Measurements from ENCODE around the gene UBL5.
"Not testable (repeated sequence)": the region's sequence is repeated elsewhere in the genome, so short reads cannot be mapped to it uniquely, and the experiment has no call there.

Gene UBL5

DNA sequence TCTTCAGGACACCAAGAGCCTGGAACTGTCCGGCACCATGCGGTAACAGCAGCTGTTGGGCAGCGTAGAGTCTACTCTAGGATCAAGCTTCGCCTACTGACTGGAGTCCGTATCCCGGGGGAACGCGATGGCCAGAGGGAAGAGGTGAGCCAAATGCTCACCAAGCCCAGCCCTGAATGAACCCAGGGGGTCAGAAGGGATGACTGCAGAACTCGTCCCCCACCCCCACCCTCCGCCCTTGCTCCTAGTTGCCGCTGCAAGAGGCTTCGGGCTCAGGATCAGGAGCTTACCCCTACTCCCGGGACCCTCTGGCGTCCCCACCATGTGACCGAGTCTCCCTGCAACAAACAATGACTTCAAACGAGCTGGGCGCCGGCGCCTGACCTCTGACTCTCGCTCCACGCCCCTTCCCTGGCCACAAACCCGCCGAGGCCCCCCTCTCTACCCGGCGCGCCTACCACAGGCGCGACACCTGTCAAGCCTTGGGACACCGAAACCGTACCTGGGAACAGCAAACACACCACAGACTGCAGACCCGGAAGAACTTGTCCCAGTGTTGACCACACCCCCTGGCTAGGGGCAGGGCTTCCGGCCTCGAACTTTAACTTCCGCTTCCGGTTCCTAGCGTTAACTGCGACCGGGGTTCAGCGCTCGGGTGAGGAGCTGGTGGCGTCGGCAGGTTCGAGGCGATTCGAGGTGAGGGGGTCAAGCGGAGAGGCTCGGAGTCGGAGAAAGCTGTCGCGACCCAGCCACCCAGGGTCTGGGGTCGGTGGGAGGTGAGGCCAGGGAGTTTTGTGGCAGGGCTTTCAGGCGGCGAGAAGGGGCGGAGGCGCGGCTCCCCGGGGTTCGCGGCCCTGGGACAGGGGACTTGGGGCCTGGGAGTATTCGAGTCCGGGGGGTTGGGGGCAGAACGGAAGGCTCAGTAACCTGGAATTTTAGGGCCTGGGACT, at the start of gene UBL5:
Gene UBL5, plus strand, starts transcription at position 630 of the 950 bp plus-strand sequence. CDS start 420 bp downstream, outside the sequence.
- DNase-seq (ENCODE audit: low spot score), result peak; percentile 90

- DNase-seq (ENCODE audit: low spot score), result no peak
Measured at GRCh38 chr19:9782338-9782737, 45.4 kb upstream of the UBL5 start.

GRCh38 chr19:9784163-9784496, 43.6 kb upstream of the UBL5 start:
- not testable (repeated sequence) for DNase-seq (ENCODE audit: low spot score)

DNA sequence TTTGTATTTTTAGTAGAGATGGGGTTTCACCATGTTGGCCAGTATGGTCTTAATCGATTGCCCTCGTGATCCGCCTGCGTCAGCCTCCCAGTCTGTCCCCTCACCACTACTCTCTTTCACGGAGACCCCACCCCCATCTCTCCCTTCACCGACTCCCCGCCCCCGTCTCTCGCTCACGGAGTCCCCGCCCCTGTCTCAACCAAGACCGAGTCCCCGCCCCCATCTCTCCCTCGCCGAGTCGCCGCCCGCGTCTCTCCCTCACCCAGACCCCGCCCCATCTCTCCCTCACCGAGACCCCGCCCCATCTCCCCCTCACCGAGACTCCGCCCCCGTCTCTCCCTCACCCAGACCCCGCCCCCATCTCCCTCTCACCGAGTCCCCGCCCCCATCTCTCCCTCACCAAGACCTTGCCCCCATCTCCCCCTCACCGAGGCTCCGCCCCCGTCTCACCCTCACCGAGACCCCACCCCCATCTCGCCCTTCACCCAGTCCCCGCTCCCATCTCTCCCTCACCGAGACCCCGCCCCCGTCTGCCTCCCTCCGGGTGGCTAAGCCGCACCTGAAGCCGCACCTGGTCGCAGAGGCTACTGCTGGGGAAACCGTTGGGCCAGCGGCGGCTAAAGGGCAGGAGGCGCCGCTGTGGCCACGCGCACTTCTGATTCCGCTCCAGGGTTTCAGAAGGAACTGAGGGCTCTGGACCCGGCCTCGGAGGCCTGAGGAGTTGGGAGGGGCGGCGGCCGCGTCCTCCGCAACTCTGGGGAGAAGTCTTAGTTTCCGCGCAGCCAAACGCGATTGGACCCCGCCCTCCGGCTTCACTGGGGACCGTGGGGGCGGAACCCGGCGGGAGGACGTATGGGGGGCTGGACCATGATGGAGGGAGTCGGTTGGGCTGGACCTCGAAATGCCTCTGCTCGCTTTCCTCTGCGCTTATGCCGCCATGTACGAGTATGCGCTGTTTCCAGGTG, 42.1 kb upstream of the UBL5 start:
- peak; percentile 84 for DNase-seq (ENCODE audit: low spot score)

DNA sequence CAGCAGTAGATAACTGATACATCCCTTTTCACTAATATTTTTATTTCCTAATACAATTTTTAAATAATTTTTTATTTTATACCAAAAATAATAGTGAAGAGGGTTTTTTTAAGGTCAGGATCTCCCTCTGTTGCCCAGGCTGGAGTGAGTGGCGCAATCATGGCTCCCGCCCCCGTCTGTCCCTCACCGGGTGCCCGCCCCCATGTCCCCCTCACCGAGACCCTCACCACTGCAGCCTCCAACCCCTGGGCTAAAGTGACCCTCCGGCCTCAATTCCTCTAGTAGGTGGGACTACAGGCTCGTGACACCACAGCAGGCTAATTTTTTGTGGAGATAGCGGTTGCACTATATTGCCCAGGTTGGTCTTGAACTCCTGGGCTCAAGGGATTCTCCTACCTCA, 41.4 kb upstream of the UBL5 start:
- DNase-seq (ENCODE audit: low spot score), result peak; percentile 11

GRCh38 chr19:9786819-9787218, 40.9 kb upstream of the UBL5 start:
- DNase-seq (ENCODE audit: low spot score), result no peak

- DNase-seq (ENCODE audit: low spot score), result not testable (repeated sequence)
Measured at GRCh38 chr19:9788604-9789003, 39.1 kb upstream of the UBL5 start.

DNA sequence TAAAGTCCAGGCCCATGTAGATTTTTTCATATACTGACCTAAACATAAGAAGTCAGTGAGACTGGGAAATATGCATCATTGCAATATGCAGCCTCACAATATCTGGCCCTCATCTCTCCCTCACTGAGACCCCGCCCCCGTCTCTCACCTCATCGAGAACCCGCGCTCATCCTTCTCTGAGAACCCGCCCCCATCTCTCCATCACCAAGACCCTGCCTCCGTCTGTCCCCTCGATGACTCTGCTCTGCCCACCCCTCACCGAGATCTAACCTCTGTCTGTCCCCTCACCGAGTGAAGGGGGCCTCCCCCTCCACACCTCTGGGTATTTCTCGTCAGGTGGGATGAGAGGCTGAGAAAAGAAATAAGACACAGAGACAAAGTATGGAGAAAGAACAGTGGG, 38.7 kb upstream of the UBL5 start:
- DNase-seq (ENCODE audit: low spot score), result no peak

- not testable (repeated sequence) for DNase-seq (ENCODE audit: low spot score)
Measured at GRCh38 chr19:9789579-9789978, 38.1 kb upstream of the UBL5 start.

GRCh38 chr19:9791073-9791367, 36.7 kb upstream of the UBL5 start:
- DNase-seq (ENCODE audit: low spot score), result not testable (repeated sequence)

GRCh38 chr19:9791552-9792205, 36.0 kb upstream of the UBL5 start:
- DNase-seq (ENCODE audit: low spot score), result peak; percentile 95

DNA sequence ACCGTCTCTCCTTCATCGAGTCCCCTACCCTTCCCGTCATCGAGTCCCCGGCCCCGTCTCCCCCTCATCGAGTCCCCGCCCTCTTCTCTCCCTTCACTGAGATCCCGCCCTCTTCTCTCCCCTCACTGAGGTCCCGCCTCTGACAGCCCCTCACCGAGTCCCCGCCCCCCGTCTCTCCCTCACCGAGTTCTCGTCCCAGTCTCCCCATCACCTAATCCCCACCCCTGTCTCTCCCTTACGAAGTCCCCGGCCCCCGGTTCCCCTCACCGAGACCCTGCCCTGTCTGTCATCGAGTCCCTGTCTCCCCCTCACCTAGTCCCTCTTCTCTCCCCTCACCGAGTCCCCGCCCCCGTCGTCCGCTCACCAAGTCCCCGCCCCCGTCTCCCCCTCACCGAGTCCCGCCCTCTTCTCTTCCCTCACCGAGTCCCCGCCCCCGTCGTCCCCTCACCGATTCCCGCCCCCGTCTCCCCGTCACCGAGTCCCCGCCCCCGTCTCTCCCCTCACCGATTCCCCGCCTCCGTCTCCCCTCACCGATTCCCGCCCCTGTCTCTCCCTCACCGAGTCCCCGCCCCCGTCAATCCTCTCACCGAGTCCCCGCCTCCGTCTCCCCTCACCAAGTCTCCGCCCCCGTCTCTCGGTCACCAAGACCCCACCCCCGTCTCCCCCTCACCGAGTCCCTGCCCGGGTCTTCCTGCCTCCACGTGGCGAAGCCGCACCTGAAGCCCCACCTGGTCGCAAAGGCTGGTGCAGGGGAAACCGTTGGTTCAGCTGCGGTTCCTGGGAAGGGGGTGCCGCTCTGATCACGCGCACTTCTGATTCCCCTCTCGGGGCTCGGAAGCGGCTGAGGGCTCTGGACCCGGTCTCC, 35.3 kb upstream of the UBL5 start:
- DNase-seq (ENCODE audit: low spot score), result peak; percentile 91

DNA sequence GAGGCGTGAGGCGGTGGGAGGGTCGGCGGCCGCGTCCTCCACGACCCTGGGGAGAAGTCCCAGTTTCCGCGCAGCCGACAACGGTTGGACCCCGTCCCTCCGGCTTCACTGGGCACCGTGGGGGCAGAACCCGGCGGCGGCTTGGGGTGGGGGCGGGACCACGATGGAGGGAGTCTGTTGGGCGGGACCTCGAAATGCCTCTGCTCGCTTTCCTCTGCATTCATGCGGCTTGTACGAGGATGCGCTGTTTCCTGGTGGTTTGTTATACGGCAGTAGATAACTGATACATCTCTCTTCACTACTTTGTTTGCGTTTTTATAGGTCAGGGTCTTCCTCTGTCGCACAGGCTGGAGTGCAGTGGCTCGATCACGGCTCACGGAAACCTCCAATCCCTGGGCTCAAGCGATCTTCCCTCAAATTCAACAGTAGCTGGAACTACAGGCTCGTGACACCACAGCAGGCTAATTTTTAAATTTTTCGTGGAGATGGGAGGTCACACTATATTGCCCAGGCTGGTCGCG, 34.6 kb upstream of the UBL5 start:
- peak; percentile 22 for DNase-seq (ENCODE audit: low spot score)

DNA sequence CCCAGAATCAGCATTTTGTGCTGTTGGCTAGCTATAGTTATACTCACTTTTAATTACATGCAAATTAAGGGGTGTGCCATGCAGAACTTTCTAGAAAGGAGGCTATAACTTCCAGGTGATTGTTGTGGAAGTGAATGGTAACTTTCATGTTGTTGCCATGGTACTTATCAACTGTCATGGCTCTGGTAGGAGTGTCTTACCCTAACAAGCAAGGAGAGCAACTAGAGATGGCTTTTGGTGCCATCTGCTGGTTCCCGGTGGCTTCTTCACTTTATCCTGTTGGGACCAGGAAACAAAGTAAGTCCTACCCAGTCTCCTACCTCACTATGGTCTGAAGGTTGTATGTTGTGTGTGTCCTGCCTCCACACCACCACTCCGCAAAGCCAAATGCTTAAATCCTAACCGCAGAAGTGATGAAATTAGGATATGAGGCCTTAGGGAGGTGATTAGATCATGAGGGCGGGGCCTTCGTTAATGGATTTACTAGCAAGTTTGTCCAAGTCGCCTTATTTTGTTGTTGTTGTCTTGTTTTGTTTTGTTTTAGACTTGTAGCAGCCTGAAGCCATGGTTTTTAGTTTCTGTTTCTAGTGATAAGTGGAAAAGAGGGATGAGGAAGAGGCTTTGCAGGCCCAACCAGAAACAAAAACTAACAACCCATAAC, 31.5 kb upstream of the UBL5 start:
- peak; percentile 97 for DNase-seq (ENCODE audit: low spot score)

DNA sequence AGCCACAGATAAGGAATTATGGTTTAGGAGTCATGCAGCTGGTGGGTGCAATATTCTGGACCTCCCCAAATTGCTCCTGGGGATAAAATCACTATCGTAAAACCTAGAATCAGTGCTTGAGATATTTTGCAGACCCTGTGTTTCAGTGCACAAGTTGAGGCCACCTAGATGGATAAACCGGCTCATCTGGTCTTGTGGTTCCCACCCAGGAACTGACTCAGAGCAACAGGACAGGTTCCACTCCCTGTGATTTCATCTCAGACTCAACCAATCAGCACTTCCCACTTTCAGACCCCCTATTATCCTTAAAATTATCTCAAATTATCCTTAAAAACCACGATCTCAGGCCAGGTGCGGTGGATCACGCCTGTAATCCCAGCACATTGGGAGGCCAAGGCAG, 29.8 kb upstream of the UBL5 start:
- DNase-seq (ENCODE audit: low spot score), result no peak

DNA sequence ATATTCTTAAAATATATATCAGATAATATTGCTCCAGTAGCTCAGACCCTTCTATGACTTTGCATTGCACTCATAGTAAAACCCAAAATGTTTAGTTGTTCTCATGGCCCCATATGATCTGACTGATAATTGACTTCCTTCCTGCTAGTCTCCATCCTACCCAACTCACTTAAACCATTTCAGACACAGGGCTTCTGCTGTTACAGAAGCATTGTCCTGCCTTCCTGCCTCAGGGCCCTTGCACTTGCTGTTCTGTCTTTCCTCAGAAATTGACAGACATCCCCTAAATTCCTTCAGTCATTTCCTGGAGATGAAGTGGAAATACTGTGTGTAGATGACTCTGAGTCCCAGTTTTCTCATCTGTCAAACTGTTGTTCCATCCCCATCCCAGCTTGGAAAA, 28.6 kb upstream of the UBL5 start:
- no peak for DNase-seq (ENCODE audit: low spot score)

DNA sequence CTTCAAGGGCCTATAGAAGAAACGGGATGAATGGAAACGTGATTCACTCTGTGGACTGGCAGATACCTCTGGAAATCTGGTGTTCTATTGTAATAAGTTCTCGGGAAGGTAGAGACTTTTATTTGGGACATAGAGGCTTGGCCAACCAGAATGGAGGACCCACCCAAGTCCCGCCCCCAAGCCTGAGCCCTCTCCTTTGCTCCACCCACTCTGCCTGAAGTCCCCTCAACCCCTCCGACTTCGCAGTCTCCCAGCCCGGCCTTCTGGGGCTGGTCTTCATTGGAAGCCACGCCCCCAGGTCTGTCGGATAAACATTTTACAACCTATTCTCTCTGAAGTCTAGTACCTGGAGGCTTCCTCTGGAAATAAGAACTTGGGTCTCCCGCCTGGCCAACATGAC, 25.7 kb upstream of the UBL5 start:
- DNase-seq (ENCODE audit: low spot score), result no peak

GRCh38 chr19:9806803-9807202, 20.9 kb upstream of the UBL5 start:
- no peak for DNase-seq (ENCODE audit: low spot score)

DNA sequence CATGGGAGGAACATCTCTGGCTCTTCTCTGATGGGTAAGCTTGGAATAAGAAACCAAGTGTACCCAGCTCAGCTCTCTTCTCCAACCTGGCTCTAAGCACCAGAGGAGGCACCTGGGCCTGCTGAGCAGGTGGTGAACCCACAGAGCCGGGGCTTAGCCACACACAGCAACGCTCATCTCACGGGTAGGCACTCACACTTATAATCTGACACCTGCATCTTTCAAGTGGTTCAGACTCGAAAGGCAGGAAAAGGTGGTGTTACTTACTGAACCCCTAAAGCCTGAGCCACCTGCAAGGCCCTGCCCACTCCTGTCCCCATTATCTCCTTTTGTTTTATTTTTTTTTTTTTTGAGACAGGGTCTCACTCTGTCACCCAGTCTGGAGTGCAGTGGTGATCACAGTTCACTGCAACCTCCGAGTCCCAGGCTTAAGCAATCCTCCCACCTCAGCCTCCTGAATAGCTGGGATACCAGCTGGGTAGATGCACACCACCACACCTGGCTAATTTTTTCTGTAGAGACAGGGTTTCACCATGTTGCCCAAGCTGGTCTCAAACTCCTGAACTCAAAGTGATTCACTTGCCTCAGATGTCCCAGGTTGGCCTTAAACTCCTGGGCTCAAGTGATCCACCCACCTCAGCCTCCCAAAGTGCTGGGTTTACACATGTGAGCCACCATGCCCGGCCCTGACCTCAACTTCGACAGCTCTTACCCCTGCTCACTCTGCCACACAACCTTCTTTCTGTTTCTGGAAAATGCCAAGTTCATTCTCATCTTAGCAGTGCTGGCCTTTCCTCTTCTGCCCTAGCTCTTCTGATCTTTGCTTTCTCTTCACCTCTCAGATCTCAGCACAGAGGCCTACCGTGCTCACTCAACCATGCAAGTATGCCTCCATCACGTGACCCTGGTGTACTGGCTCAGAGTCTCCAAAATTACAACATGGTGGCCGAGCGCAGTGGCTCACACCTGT, 18.6 kb upstream of the UBL5 start:
- DNase-seq (ENCODE audit: low spot score), result no peak

All from pons (tissue), 1 donor.